Measurements from ENCODE around the gene TNFRSF4. TPM values are rescaled to one million over a fixed set of nuclear protein-coding genes. Genes with fewer than 3 reads are reported as not detected.

TNFRSF4 gene
- total RNA-seq, 1 donor from 2014 or later, result 7.7 TPM

GRCh38 chr1:1259540-1259939 lies 45.6 kb upstream of the TNFRSF4 start:
- ATAC-seq, result no peak
- H3K27me3 ChIP-seq, result no peaks in the 10 kb centered on the region
- no peak for DNase-seq
- no peak for TF ChIP-seq CTCF (IDR thresholded peaks at IDR 0.05)
- intact Hi-C loops (cut with DNase I), result no loop called here
- peaks cover 75% of the 10 kb centered on the region for H3K36me3 ChIP-seq
- H3K27ac ChIP-seq, result no peak overlapping the region
- peaks cover 9% of the 10 kb centered on the region for H3K4me1 ChIP-seq
- H3K9me3 ChIP-seq, result no peaks in the 10 kb centered on the region
- no peak overlapping the region for H3K4me3 ChIP-seq

- peaks cover 77% of the 10 kb centered on the region for H3K36me3 ChIP-seq
- intact Hi-C loops (cut with DNase I), result no loop called here
- no peak for ATAC-seq
Observed at GRCh38 chr1:1259119-1259488, 45.2 kb upstream of the TNFRSF4 start.

GRCh38 chr1:1256956-1257871 lies 43.3 kb upstream of the TNFRSF4 start:
- Histone ChIP-seq H3K4me3 (no peak overlapping the region), H3K4me1 (peaks cover 8% of the 10 kb centered on the region), H3K27me3 (no peaks in the 10 kb centered on the region), H3K36me3 (peaks cover 74% of the 10 kb centered on the region), H3K9me3 (no peaks in the 10 kb centered on the region), H3K27ac (no peak overlapping the region)
- DNase-seq (no peak), ATAC-seq (no peak)
- no peak for TF ChIP-seq CTCF (IDR thresholded peaks at IDR 0.05)
- intact Hi-C loops (cut with DNase I), result no loop called here

More at GRCh38 chr1:1259119-1259488, 45.2 kb upstream of the TNFRSF4 start:
- TF ChIP-seq CTCF (IDR thresholded peaks at IDR 0.05), result no peak
- H3K27ac ChIP-seq, result no peak overlapping the region
- no peak for DNase-seq
- no peaks in the 10 kb centered on the region for H3K27me3 ChIP-seq
- H3K4me1 ChIP-seq, result peaks cover 9% of the 10 kb centered on the region
- no peaks in the 10 kb centered on the region for H3K9me3 ChIP-seq
- no peak overlapping the region for H3K4me3 ChIP-seq

- no peak for DNase-seq
- H3K4me3 ChIP-seq, result no peak overlapping the region
- intact Hi-C loops (cut with DNase I), result no loop called here
- no peaks in the 10 kb centered on the region for H3K27me3 ChIP-seq
- no peaks in the 10 kb centered on the region for H3K9me3 ChIP-seq
- ATAC-seq, result no peak
- H3K36me3 ChIP-seq, result peaks cover 63% of the 10 kb centered on the region
- no peaks in the 10 kb centered on the region for H3K4me1 ChIP-seq
- H3K27ac ChIP-seq, result no peak overlapping the region
- no peak for TF ChIP-seq CTCF (IDR thresholded peaks at IDR 0.05)
Observed at GRCh38 chr1:1255611-1256010, 41.7 kb upstream of the TNFRSF4 start.

- no peak for TF ChIP-seq CTCF (IDR thresholded peaks at IDR 0.05)
- intact Hi-C loops (cut with DNase I), result no loop called here
- DNase-seq (no peak), ATAC-seq (no peak)
- H3K36me3 ChIP-seq, result peaks cover 63% of the 10 kb centered on the region
- no peak overlapping the region for H3K27ac ChIP-seq
- H3K4me1 ChIP-seq, result no peaks in the 10 kb centered on the region
- no peaks in the 10 kb centered on the region for H3K9me3 ChIP-seq
- H3K4me3 ChIP-seq, result no peak overlapping the region
- no peaks in the 10 kb centered on the region for H3K27me3 ChIP-seq
Observed at GRCh38 chr1:1255078-1255477, 41.1 kb upstream of the TNFRSF4 start.
